ENCODE data around the gene EPHA6. TPM values are rescaled to one million over a fixed set of nuclear protein-coding genes. Genes with fewer than 3 reads are reported as not detected.

The EPHA6 gene
- total RNA-seq, 1 experiment from 2014 or later = 0.61 TPM

DNA sequence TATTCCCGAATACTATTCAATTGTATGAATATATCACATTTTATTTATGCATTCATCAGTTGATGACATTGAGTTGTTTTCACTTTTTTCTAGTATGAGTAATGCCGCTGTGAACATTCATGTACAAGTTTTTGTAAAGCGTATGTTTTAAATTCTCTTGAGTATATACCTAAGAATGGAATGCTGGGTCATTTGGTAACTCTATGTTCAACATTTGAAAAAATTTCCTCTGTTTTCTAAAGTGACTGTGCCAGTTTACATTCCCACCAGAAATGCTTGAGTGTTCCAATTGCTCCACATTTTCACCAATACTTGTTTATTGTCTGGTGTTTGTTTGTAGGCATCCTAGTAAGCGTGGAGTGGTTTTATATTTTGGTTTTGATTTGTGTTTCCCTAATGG, 144.5 kb downstream of the EPHA6 start:
- no peak overlapping the region for H2BK15ac ChIP-seq (ENCODE audit: low read depth, low read length)
- H3K4me1 ChIP-seq (ENCODE audit: insufficient read depth, low read length) = no peaks in the 10 kb centered on the region
- H3K36me3 Mint-ChIP-seq (ENCODE audit: insufficient read depth in 1 of 3, low read depth in 3 of 3) = no peaks in the 10 kb centered on the region
- H3K56ac ChIP-seq (ENCODE audit: insufficient read length, low read depth, low read length) = no peak overlapping the region
- H2BK12ac ChIP-seq (ENCODE audit: insufficient read length, low read depth, low read length) = no peak overlapping the region
- TF ChIP-seq CTCF (conservative IDR thresholded peaks at IDR 0.05) = no peak
- no peak overlapping the region for H3K9ac ChIP-seq (ENCODE audit: extremely low read depth, insufficient read length, low read length)
- no peaks in the 10 kb centered on the region for H3K79me2 ChIP-seq (ENCODE audit: insufficient read depth, low read length)
- WGBS (ENCODE audit: extremely low coverage, insufficient read length, low lambda C conversion rate) = no CpG with 5 or more reads among the region's 4 CpGs
- H3T11ph ChIP-seq (ENCODE audit: low read length) = no peak overlapping the region
- no peaks in the 10 kb centered on the region for H3K79me1 ChIP-seq (ENCODE audit: insufficient read depth, low read depth, low read length, poor library complexity, severe bottlenecking)
- no peaks in the 10 kb centered on the region; a peak in 1 of 4 replicates for H3K4me1 Mint-ChIP-seq
- no peak overlapping the region for H3K27ac Mint-ChIP-seq
- no peak overlapping the region for H3K23ac ChIP-seq (ENCODE audit: insufficient read length, low read depth, low read length)
- no peak for DNase-seq
- H3K4me3 Mint-ChIP-seq = no peak overlapping the region
- no peak overlapping the region for H2BK20ac ChIP-seq (ENCODE audit: low read depth, low read length, poor library complexity, severe bottlenecking)
- H2BK120ac ChIP-seq (ENCODE audit: low read depth, low read length, poor library complexity, severe bottlenecking) = no peak overlapping the region
- H3K9me3 ChIP-seq (ENCODE audit: control insufficient read depth, low read depth, low read length) = no peaks in the 10 kb centered on the region
- H2AFZ ChIP-seq (ENCODE audit: low read length) = no peak overlapping the region
- H3K27ac ChIP-seq (ENCODE audit: insufficient read length, low read depth, low read length) = no peak overlapping the region
- H3K4ac ChIP-seq (ENCODE audit: low read depth, low read length) = no peak overlapping the region
- no peak overlapping the region for H3K14ac ChIP-seq (ENCODE audit: insufficient read depth, low read length)
- H4K8ac ChIP-seq (replicated peaks; ENCODE audit: insufficient read length, low read depth, low read length) = no peak overlapping the region
- no peak overlapping the region for H2AK5ac ChIP-seq (ENCODE audit: insufficient read length, low read length)
- no peak overlapping the region for H2BK5ac ChIP-seq (ENCODE audit: insufficient read length, low read length)
- H3K9me3 Mint-ChIP-seq = no peaks in the 10 kb centered on the region
- no peak overlapping the region for H4K5ac ChIP-seq (ENCODE audit: insufficient read length, low read depth, low read length)
- H3K23me2 ChIP-seq (ENCODE audit: insufficient read length, low read depth, low read length, poor library complexity, severe bottlenecking) = no peaks in the 10 kb centered on the region
- H3K27me3 Mint-ChIP-seq (ENCODE audit: low read depth) = no peaks in the 10 kb centered on the region
- H3K27me3 ChIP-seq (ENCODE audit: insufficient read depth, low read length) = no peaks in the 10 kb centered on the region
- H4K91ac ChIP-seq (ENCODE audit: insufficient read length, low read depth, low read length) = no peak overlapping the region
- H3K4me2 ChIP-seq (ENCODE audit: insufficient read depth, insufficient read length, low read length) = no peak overlapping the region
- H4K20me1 ChIP-seq (ENCODE audit: control insufficient read depth, insufficient read depth, insufficient read length) = no peaks in the 10 kb centered on the region
- no peak overlapping the region for H3K18ac ChIP-seq (ENCODE audit: insufficient read length, low read depth, low read length)
